A549 treated with GW870086 at 1 μM for 4 hours (cell line): Measurements from ENCODE around the gene TFB1M. TPM values are rescaled to one million over a fixed set of nuclear protein-coding genes. Genes with fewer than 3 reads are reported as not detected.

ENCODE experiments used
- total RNA-seq: library from RNA; stranded (reverse); fragments of 200-300 nt; extraction: Qiagen RNA extraction; gene quantifications from 5 replicates; pipeline ENCODE4 v1.2.3, GENCODE V29; 2022; ENCODE audit warnings: low read depth

TFB1M gene
- total RNA-seq = 7.2 to 9.5 TPM (median 8.8 TPM) in 5 replicates

GRCh38 chr6:155314092-155314772, at the start of gene TFB1M:
Gene TFB1M (minus strand): TSS chr6:155314484. CDS start chr6:155314428, 56 bp downstream.

GRCh38 chr6:155263373-155264063, 50.8 kb downstream of the TFB1M start, which contains the start of gene CLDN20:
Gene CLDN20 (plus strand): TSS chr6:155264013. CDS start chr6:155275720, 11,707 bp downstream.

Other genes starting within 250 kb of the TFB1M start
- gene CLDN20, start 50.5 kb downstream of the TFB1M start, total RNA-seq = not detected in 5 replicates
- not detected in 5 replicates for gene NOX3, start 141.4 kb upstream of the TFB1M start, total RNA-seq